Spleen (tissue), 7 donors: ENCODE measurements around the gene AIG1.

ENCODE experiments used
- POLR2A ChIP-seq, 3 donors: fragments of 450-650 bp; IDR thresholded peaks; one replicate each; pipeline ENCODE4 v1.5.1; 2017; ENCODE audit warnings: antibody characterized with exemption in 3 of 3, mild to moderate bottlenecking in 1 of 3
- TF ChIP-seq, protein P1 (sequence below), 11 experiments: fragments of 200-600 bp in 7 of 11; fragments of 450-650 bp in 4 of 11; sonication (generic) in 4 of 11; IDR thresholded peaks in 8 of 11; conservative IDR thresholded peaks in 3 of 11; 1 replicate in 7 of 11; 2 replicates in 4 of 11; pipeline versions ENCODE4 v1.4.0 to v1.8.0; 2016 to 2021; ENCODE audit warnings: antibody characterized with exemption in 11 of 11, inconsistent platforms in 4 of 11, mild to moderate bottlenecking in 1 of 11
- donor health status: DM: no; HTN: no; CAD: no; lungs with moderate emphysema.
- donor health status: DM: no; HTN: no; CAD: no.
- donor health status: DM: no; HTN: no; CAD: no.

- TF ChIP-seq, protein P1, sequence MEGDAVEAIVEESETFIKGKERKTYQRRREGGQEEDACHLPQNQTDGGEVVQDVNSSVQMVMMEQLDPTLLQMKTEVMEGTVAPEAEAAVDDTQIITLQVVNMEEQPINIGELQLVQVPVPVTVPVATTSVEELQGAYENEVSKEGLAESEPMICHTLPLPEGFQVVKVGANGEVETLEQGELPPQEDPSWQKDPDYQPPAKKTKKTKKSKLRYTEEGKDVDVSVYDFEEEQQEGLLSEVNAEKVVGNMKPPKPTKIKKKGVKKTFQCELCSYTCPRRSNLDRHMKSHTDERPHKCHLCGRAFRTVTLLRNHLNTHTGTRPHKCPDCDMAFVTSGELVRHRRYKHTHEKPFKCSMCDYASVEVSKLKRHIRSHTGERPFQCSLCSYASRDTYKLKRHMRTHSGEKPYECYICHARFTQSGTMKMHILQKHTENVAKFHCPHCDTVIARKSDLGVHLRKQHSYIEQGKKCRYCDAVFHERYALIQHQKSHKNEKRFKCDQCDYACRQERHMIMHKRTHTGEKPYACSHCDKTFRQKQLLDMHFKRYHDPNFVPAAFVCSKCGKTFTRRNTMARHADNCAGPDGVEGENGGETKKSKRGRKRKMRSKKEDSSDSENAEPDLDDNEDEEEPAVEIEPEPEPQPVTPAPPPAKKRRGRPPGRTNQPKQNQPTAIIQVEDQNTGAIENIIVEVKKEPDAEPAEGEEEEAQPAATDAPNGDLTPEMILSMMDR (IDR thresholded peaks at IDR 0.05 in 8 of 11, conservative IDR thresholded peaks at IDR 0.05 in 3 of 11), result no peak
- TF ChIP-seq POLR2A (IDR thresholded peaks at IDR 0.05), result no peak
Measured at GRCh38 chr6:143140767-143141166, 80.1 kb downstream of the AIG1 start.
